CD4-positive, alpha-beta T cell treated with Interleukin-1 beta for 1 hour (primary cell): Measurements from ENCODE around the gene LIPG.
"Not testable (repeated sequence)": the region's sequence is repeated elsewhere in the genome, so short reads cannot be mapped to it uniquely, and the experiment has no call there.

Experiments
- DNase-seq, 2 donors: peaks; one replicate each; pipeline ENCODE4 v3.0.0-alpha.2; 2020 to 2022

The LIPG gene

GRCh38 chr18:49579041-49579440, 17.2 kb downstream of the LIPG start:
- DNase-seq: not testable (repeated sequence)

- not testable (repeated sequence) for DNase-seq
Measured at GRCh38 chr18:49579583-49579982, 17.7 kb downstream of the LIPG start.

- no peak for DNase-seq
Measured at GRCh38 chr18:49580279-49580678, 18.4 kb downstream of the LIPG start.

GRCh38 chr18:49581371-49581770, 19.5 kb downstream of the LIPG start:
- DNase-seq: no peak

- no peak for DNase-seq
Measured at GRCh38 chr18:49582579-49582978, 20.7 kb downstream of the LIPG start.

- no peak for DNase-seq
Measured at GRCh38 chr18:49584394-49584793, 22.5 kb downstream of the LIPG start.

- DNase-seq: not testable (repeated sequence)
Measured at GRCh38 chr18:49584951-49585350, 23.1 kb downstream of the LIPG start.

GRCh38 chr18:49585781-49586663, 24.2 kb downstream of the LIPG start:
- no peak for DNase-seq

GRCh38 chr18:49588171-49588570, 26.3 kb downstream of the LIPG start:
- no peak for DNase-seq

- no peak for DNase-seq
Measured at GRCh38 chr18:49588971-49589370, 27.1 kb downstream of the LIPG start.

- DNase-seq: no peak
Measured at GRCh38 chr18:49590608-49591007, 28.8 kb downstream of the LIPG start.

GRCh38 chr18:49591271-49591670, 29.4 kb downstream of the LIPG start:
- no peak for DNase-seq

GRCh38 chr18:49591775-49592174, 29.9 kb downstream of the LIPG start:
- DNase-seq: no peak

- no peak for DNase-seq
Measured at GRCh38 chr18:49596687-49597086, 34.8 kb downstream of the LIPG start.

- no peak for DNase-seq
Measured at GRCh38 chr18:49597157-49597931, 35.5 kb downstream of the LIPG start.

GRCh38 chr18:49601211-49601610, 39.4 kb downstream of the LIPG start:
- no peak for DNase-seq

GRCh38 chr18:49608366-49609255, 46.8 kb downstream of the LIPG start:
- no peak for DNase-seq

GRCh38 chr18:49609256-49610021, 47.6 kb downstream of the LIPG start:
- DNase-seq: no peak

GRCh38 chr18:49610022-49610445, 48.2 kb downstream of the LIPG start:
- no peak for DNase-seq

- no peak for DNase-seq
Measured at GRCh38 chr18:49611316-49611715, 49.5 kb downstream of the LIPG start.

GRCh38 chr18:49612515-49613033, 50.7 kb downstream of the LIPG start:
- no peak for DNase-seq

GRCh38 chr18:49613141-49613640, 51.3 kb downstream of the LIPG start:
- no peak for DNase-seq
